GM04503 (cell line): ENCODE results near the gene CSNK2A1.
"Not testable (repeated sequence)": the region's sequence is repeated elsewhere in the genome, so short reads cannot be mapped to it uniquely, and the experiment has no call there.

Experiments
- DNase-seq: peaks from one replicate; pipeline ENCODE4 v3.0.0-alpha.2; 2012; ENCODE audit warnings: low read depth

CSNK2A1 gene

DNA sequence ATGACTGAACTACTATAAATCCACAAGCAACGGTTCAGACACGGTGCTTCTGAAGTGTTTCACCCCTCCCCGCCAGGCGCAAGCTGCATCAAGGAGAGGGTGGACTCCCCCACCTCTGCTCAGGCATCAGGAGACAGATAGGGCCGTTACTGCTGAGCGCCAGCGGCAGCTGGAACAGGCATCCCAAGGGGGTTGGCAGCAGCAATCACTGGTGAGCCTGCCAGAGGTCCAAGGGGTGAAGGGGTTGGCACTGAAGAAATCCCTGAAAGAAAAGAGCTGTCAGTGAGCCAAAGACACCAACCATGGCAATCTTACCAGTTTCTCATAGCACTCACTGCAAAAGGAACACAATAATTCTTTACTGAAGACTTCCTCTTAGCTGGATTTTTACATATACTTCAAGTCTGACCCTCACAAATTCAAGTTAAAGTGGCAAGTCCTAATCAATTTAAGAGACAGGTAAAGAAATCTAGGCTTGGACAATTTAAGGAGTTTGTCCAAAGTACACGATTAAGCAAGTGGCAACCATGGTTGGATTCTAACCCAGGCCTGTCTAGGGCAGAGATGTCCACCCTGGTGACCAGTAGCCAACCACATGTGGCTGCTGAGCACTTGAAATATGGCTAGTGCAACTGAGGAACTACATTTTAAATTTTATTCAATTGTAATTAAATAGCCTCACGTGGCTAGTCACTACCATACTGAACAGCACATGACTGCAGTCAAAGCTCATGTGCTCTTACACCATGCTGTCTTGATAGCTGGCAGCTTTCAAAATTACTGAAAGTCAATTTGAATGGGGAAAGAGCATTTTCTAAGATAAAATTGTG, 59.6 kb downstream of the CSNK2A1 start:
- DNase-seq = no peak

- DNase-seq = no peak
Observed at GRCh38 chr20:481167-481566, 62.4 kb downstream of the CSNK2A1 start.

DNA sequence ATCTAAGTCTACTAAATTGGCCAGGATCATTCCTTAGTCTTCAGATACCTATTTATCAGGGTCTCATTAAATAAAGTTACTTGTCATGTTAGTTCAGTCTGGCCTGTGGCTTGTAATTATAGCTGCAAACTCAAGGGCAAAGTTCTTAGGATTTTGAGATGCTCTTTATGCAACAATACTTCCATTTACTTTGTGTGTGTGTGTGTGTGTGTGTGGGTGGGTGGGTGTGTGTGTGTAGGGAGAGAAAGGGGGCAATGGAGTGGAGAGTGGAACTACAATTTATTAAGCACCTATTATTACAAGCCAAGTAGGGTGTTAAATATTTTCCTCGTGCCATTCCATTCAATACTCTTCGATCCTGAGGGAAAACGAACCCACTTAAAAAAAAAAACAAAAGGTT, 63.5 kb downstream of the CSNK2A1 start:
- no peak for DNase-seq

DNA sequence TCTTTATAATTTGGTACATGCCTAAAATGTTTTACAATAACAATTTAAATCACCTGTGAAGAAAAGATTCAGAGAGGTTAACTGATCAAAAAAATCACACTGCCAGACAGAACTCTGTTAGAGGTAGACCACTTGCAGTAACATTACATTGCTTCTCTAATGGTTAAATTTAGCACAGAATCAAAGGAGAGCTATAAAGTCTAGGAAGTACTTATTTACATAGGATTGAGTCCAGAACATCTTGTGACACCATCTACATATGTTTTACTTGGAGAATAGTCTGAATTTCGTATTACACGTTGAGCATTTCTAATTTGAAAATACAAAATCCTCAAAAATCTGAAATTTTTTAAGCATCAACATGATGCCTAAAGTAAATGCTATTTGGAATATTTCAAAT, 64.1 kb downstream of the CSNK2A1 start:
- no peak for DNase-seq

GRCh38 chr20:478949-479429, 64.6 kb downstream of the CSNK2A1 start:
- no peak for DNase-seq

DNA sequence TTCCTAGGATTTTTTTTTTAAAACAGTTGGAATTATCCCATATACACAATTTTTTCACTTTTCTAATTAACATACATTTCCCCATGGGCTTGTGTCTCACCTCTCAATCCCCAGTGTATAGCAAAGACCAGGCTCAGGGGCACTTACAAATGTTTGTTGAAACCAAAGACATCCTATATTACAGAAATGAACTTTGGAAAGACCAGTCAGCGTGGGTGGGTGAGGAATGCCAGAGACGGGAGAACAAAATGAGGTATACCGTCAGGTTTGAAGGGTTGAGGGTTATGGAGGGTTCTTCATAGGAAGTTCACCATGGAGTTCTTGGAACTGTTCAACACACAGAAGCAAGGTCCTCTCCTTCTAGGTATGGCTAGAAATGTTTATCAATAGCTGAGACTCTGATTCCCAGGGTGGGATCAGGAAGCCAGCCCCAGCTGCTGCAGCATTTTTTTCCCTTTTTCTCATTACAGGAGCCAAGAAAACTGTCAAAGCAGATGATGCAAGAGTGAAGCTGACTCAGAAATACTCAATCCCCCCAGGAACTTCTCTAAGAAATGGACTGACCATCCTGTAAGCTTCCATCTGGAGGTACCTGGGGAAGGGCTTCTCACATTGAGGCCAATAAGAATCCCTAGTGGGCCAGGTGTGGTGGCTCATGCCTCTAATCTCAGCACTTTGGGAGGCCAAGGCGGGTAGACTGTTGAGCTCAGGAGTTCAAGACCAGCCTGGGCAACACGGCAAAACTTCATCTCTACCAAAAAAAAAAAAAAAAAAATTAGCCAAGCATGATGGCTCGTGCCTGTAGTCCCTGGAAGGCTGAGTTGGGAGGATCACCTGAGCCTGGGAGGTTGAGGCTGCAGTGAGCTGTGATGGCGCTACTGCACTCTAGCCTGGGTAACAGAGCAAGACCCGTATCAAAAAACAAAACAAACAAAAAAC, 65.3 kb downstream of the CSNK2A1 start:
- DNase-seq = no peak

DNA sequence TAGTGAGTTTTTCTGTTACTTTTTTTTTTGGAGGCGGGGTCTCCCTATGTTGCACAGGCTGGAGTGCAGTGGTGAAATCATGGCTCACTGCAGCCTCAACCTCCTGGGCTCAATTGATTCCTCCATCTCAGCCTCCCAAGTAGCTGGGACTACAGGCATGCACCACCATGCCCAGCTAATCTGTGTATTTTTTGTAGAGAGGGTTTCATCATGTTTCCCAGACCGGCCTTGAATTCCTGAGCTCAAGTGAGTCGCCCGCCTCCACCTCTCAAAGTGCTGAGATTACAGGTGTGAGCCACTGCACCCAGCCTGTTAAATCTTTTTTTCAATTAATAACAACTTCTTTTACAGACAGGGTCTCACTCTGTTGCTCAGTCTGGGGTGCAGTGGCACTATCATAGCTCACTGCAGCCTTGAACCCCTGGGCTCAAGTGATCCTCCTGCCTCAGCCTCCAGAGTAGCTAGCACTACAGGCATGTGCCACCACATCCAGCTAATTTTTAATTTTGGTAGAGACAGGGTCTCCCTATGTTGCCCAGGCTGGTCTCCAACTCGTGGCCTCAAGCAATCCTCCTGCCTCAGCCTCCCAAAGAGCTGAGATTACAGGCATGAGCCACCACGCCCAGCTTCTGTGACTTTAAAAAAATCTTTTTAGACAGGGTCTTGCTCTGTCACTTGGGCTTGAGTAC, 66.9 kb downstream of the CSNK2A1 start:
- DNase-seq = not testable (repeated sequence)

DNA sequence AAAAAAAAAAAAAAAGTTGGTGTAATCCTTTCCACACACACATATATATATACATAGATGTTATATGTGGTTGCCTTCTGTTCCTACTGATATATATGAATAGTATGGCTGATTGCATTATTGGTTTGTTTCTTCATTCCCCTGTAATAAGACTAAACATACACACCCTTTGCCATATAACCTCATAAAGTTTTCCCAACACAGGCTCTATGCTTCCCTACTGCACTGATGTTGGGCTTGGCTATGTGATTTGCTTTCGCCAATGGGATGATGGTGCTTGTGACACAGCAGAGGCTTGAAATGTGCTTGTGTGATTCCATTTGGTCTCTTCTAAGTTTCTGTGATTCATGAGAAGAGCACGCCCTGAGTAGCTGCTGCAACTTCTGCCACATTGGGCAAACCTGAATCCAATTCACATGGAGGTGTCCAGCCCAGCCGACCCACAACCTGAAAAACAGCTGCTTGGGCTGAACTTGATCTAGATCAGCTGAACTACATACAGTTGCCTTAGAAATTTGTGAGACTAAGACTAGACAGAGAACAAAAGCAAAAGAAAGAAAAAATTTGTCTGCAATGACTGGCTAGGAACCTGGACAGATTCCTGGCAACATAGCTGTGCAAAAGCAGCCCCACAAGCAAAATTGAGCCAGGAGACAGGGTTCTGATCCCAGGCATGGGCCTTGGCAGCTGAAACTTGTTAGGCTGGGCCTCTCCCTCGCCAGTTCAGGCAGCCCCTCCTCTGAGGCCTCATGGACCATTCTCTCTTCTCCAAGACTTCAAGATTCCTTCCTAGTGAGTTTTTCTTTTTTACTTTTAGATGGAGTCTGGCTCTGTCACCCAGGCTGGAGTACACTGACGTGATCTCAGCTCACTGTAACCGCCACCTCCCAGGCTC, 67.9 kb downstream of the CSNK2A1 start:
- DNase-seq = no peak

- DNase-seq = no peak
Observed at GRCh38 chr20:474581-474980, 69.0 kb downstream of the CSNK2A1 start.

DNA sequence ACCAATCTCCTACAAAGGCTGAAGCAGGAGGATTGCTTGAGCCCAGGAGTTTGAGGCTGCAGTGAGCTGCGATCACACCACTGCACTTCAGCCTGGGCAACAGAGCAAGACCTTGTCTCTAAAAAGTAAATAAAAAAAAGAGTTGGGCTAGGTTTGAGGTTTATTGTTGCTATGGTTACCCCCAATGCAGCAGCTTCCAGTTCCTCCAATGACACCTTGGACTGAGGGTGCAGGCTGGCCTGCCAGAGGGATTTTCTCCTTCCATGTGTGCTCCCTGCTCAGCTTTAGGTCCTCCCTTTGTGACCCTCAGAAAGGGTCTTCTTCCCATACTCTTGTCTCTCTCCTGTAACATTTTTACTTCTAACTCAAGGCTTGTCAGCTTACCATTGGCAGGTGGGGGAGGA, 70.7 kb downstream of the CSNK2A1 start:
- no peak for DNase-seq

DNA sequence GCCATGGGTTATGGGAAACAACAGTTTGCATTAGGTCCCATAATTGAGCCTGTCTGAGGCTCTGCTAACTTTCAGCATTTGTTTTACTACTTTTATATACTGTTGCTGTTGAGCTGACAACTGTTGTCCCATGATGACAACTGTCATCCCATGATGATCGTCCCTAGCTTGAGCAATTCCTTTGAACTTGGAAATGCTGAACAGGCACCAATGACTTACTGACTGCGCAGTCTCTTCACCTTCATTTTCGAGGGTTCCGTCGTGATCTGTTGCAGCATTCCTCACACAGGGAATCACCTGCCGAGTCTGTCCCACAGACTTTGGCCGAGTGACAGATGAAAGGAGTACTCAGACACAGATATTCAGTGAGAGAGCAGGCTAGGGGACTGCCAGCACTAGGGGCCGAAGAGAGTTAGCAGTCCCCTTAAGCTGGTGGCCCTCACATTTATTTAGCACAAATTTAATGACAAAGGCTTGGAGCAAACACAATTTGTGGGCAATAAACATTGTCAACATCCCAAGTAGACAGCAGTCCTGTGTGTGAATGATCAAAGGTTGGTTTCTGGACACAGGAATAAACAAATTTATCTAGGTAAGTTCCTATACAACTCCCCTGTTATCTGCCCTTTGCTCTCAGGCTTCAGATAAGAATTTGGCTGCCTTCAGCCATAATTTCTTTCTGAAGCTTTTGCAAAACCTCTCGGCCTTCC, 71.3 kb downstream of the CSNK2A1 start:
- no peak for DNase-seq

- DNase-seq = no peak
Observed at GRCh38 chr20:469746-470490, 73.7 kb downstream of the CSNK2A1 start.

DNA sequence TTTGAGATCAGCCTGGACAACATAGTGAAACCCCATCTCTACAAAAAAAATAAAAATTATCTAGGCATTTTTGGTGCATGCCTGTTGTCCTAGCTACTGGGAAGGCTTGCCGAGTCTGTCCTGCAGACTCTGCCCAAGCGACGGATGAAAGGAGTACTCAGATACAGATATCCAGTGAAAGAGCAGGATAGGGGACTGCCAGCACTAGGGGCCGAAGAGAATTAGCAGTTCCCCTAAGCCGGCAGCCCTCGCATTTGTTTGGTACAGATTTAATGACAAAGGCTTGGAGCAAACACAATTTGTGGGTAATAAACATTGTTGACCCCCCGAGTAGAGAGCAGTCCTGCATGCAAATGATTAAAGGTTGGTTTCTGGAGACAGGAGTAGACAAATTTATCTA, 75.8 kb downstream of the CSNK2A1 start:
- no peak for DNase-seq

DNA sequence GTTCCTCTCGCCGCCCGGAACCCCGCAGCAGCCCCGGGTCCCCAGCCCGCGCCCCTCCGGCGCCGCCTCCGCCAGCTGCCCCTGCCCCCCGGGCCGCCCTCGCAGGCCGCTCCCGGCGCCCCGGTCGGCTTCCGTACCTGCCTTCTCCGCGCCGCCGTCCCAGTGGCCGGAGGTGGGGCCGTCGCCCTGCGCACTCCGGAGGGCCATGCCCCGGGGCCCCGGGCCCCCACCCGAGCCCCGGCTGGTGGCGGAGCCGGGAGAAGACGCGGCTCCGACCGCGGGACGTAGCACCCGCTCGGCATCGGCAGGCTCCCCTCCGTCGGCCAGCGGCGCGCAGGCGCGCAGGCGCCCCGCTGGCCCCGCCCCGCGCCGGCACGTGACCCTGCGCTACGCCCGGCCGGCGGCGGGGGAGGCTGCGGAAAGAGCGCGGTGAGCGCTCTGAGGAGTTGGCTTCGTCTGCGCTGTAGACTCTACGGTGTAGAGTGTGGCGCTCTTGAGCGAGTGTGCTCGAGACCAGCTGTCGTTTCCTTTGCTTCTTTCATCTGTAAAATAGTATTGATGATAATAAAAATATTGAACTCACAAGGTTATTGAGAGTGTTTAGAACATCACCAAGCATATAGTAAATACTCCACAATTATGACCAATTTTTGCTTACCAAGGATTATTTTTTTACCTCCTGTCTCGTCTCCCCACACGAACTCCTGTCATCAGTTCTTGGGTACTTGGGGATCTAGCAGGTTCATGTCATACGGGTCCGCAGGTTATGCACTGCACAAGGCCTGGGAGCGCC, 81.2 kb downstream of the CSNK2A1 start, which contains the start of gene TBC1D20:
Gene TBC1D20 (minus strand): TSS at position 335 of the 793 bp plus-strand sequence. CDS start 128 bp downstream, at position 207.
- DNase-seq = no peak

DNA sequence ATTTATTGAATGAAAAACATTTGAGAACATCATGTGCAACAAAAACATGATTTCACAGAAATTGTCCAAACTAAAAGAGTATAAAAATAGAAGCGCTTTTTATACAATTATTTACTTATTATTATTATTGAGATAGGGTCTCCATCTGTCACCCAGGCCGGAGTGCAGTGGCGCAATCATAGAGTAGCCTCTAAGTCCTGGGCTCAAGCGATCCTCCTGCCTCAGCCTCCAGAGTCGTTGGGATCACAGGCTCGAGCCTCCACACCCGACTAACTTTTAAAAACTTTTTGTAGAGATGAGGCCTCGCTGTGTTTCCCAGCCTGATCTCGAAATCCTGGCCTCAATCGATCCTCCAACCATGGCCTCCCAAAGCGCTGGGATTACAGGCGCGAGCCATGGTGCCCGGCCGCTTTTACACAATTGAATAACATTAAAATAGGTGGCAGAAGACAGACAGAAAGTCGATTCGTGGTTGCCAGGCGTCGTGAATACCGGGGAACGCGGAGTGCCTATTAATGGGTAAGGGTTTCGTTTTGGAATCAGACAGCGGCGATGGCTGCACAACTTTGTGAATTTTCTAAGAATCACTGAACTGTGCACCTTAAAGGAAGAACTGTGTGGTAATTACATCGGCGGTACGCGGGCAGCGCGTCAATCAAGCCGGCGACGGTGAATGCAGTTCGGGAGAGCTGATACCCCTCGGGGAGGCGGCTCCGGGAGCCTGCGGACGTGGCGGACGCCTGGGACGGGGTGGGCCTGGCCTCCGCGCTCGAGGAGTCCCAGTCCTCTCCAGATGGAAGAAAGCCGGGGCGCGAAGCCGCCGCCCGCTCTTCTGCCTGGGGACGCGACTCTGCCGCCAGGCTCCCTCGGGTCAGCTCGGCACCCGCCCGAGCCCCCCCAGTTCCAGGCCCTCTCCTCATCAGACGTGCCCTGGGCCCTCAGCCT, 82.1 kb downstream of the CSNK2A1 start:
- DNase-seq = no peak

DNA sequence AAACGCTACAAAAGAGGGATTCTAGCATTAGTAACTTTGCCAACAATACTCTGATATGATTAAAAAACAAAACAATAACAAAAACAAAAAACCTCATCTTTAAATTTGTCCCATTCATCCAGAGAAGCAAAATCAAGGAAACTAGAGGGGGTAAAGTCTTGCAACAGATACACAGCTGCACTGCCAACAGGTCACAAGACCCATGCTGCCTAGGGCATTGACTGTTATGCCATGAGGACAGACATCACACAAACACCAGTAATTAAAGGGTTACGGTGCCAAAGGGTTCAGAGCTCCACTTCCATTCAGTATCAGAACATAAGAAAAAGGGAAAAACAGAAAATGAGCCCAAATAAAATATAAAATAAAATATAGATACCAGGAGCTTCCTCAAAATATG, 82.9 kb downstream of the CSNK2A1 start:
- DNase-seq = no peak

DNA sequence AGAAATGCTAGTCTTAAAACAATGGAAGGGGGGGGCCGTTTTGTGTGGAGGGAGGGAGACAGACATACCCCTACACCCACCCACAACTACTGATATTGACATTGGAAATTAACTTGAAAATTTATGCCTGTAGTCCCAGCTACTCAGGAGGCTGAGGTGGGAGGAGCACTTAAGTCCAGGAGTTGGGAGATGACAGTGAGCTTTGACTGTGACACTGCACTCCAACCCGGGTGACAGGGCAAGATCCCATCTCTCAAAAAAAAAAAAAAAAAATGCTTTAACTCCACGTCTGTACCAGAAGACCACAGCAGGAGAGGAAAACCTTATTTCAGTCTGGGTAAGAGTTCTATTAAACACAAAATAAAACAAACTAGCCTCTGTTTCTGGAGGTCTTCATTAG, 83.4 kb downstream of the CSNK2A1 start:
- no peak for DNase-seq

DNA sequence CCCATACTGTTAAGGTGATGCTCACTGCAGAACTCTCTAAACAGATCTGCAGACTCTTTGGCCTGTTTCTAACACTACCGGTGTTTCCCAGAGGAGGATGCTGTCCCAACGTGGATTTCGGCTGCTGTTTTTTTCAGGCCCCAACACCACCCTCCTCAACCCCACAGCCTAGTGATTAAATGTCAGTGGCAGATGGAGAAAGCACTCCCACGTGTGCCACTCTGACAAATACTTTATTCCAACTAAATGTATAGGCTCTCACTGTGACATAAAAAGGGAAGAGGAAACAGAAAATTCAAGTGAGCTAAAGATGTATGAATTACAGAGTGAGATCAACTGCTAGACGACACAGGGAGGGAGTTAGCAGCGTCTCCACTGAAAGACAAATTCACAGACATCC, 84.8 kb downstream of the CSNK2A1 start:
- DNase-seq = no peak
